Endodermal cell (in vitro differentiated cells): ENCODE measurements around the gene HAND1. TPM values are rescaled to one million over a fixed set of nuclear protein-coding genes. Genes with fewer than 3 reads are reported as not detected.
A peak's percentile ranks its signal among the peaks of the same experiment; 100 is the strongest.

ENCODE experiments used
- DNase-seq: peaks from one replicate; pipeline ENCODE4 v3.0.0-alpha.2; 2017
- H3K27ac ChIP-seq: 2 replicates; pipeline ENCODE4 v1.5.1; 2013; ENCODE audit warnings: mild to moderate bottlenecking, low read depth, low read length, moderate library complexity
- H3K27me3 ChIP-seq: 2 replicates; pipeline ENCODE4 v1.6.1; 2013; ENCODE audit warnings: mild to moderate bottlenecking, low read length, moderate library complexity; ENCODE audit not compliant: insufficient read depth, control insufficient read depth, poor library complexity, severe bottlenecking
- H3K36me3 ChIP-seq: 2 replicates; pipeline ENCODE4 v1.7.0; 2013; ENCODE audit warnings: mild to moderate bottlenecking, low read length, moderate library complexity; ENCODE audit not compliant: control insufficient read depth, insufficient read depth
- H3K4me1 ChIP-seq: one replicate; pipeline ENCODE4 v1.7.0; 2013; ENCODE audit warnings: low read length; ENCODE audit not compliant: control insufficient read depth, insufficient read depth
- H3K4me3 ChIP-seq: 2 replicates; pipeline ENCODE4 v1.5.1; 2013; ENCODE audit warnings: mild to moderate bottlenecking, low read length, moderate library complexity
- H3K9ac ChIP-seq: 2 replicates; pipeline ENCODE4 v1.6.1; 2013; ENCODE audit warnings: mild to moderate bottlenecking, low read length, moderate library complexity; ENCODE audit not compliant: poor library complexity, severe bottlenecking; ENCODE audit errors: extremely low read depth
- H3K9me3 ChIP-seq: 2 replicates; pipeline ENCODE4 v1.6.1; 2013; ENCODE audit warnings: mild to moderate bottlenecking, low read length, moderate library complexity; ENCODE audit not compliant: control insufficient read depth
- H3K27ac Mint-ChIP-seq: 2 replicates; pipeline ENCODE4 v1.8.0; 2020; ENCODE audit warnings: mixed read lengths
- H3K27me3 Mint-ChIP-seq: 2 replicates; pipeline ENCODE4 v1.8.0; 2021; ENCODE audit warnings: mild to moderate bottlenecking, mixed read lengths; ENCODE audit not compliant: insufficient read depth
- H3K36me3 Mint-ChIP-seq: 2 replicates; pipeline ENCODE4 v1.8.0; 2020; ENCODE audit warnings: low read depth, mixed read lengths
- H3K4me1 Mint-ChIP-seq: 2 replicates; pipeline ENCODE4 v1.8.0; 2020; ENCODE audit warnings: mixed read lengths
- H3K4me3 Mint-ChIP-seq: 2 replicates; pipeline ENCODE4 v1.8.0; 2020; ENCODE audit warnings: mild to moderate bottlenecking, moderate library complexity, mixed read lengths
- H3K9me3 Mint-ChIP-seq: 2 replicates; pipeline ENCODE4 v1.8.0; 2020; ENCODE audit warnings: mild to moderate bottlenecking, mixed read lengths
- CTCF ChIP-seq: fragments of 200-600 bp; sonication (generic); conservative IDR thresholded peaks from 2 replicates; pipeline ENCODE4 v1.5.0; 2021; ENCODE audit warnings: antibody characterized with exemption, mild to moderate bottlenecking
- WGBS, 2 experiments: methylation state at CpG; one replicate each; pipeline versions ENCODE4 v1.1.5 to v1.1.7; 2013; ENCODE audit warnings: missing lambda C conversion rate in 2 of 2, mixed read lengths in 1 of 2; ENCODE audit not compliant: insufficient coverage in 1 of 2, insufficient read length in 1 of 2; 5-methylcytosine and 5-hydroxymethylcytosine counted together
- total RNA-seq, 2 donors: library from RNA; stranded (reverse); fragmentation: NEBNext Ultra II Directional in 1 of 2; extraction: Animal tissue kit (Norgen Biotek cat#: 25700) in 1 of 2; gene quantifications; 2 replicates in 1 of 2; 3 replicates in 1 of 2; pipeline ENCODE4 v1.2.1, GENCODE V29; 2021

The HAND1 gene
- total RNA-seq, 2 donors from 2014 or later: not detected

DNA sequence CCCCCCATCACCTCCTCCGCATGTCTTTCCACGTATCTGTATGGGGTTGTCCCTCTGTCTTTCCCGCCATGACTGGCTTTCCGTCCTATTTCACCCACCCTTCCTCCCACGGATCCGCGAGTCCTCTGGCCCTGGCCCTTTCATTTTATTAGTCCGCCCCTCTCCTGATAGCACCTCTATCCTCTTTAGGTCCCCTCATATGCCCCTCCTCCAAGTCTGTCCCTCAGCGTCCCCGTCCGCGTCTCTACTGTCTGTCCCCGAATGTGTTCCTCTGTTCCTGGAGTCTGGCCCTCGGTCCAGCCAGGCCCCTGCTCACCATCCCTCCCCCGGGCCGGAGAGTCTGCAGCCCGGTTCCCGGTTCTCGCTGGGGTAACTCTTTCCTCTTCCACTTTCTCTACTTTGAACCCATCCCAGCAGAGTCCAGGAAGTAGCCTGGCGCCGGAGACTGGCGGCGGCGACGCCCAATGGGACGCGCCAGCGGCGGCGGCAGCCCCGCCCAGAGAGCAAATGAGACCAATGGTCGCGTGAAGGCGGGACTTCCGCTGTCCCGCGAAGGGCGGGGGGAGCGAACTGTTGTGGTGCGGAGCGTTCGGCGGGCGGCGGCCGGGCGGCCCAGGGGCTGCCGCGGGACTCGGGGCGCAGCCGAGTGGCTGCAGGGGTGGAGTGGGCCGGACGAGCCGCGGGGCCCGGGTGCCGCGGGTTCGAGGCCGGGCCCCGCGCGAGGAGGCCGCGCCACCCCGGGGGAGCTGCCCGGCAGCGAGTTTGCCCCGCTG lies 32.4 kb downstream of the HAND1 start, which contains the start of gene SAP30L:
Gene SAP30L, plus strand, starts transcription at position 576 of the 773 bp plus-strand sequence. CDS start 608 bp downstream, outside the sequence.
- H3K4me3 ChIP-seq: peak within 1 kb of the TSS; percentile 97
- no peak within 1 kb of the TSS for H3K27ac ChIP-seq
- no peaks in the 10 kb centered on the region for H3K27me3 ChIP-seq
- peak; percentile 99 for DNase-seq
- Mint-ChIP-seq H3K4me1 (peaks cover 10% of the 10 kb centered on the region), H3K4me3 (peak within 1 kb of the TSS; percentile 89), H3K27me3 (peaks cover 3% of the 10 kb centered on the region), H3K27ac (peak within 1 kb of the TSS; percentile 13), H3K36me3 (peaks cover 12% of the 10 kb centered on the region), H3K9me3 (no peaks in the 10 kb centered on the region)
- H3K9me3 ChIP-seq: no peaks in the 10 kb centered on the region
- H3K4me1 ChIP-seq: peaks cover 3% of the 10 kb centered on the region
- peaks cover 11% of the 10 kb centered on the region for H3K36me3 ChIP-seq
- H3K9ac ChIP-seq: peak within 1 kb of the TSS; percentile 17
- no peak for TF ChIP-seq CTCF
- WGBS, 2 experiments: 0% methylated on average over 13 to 70 of the region's 70 CpGs

DNA sequence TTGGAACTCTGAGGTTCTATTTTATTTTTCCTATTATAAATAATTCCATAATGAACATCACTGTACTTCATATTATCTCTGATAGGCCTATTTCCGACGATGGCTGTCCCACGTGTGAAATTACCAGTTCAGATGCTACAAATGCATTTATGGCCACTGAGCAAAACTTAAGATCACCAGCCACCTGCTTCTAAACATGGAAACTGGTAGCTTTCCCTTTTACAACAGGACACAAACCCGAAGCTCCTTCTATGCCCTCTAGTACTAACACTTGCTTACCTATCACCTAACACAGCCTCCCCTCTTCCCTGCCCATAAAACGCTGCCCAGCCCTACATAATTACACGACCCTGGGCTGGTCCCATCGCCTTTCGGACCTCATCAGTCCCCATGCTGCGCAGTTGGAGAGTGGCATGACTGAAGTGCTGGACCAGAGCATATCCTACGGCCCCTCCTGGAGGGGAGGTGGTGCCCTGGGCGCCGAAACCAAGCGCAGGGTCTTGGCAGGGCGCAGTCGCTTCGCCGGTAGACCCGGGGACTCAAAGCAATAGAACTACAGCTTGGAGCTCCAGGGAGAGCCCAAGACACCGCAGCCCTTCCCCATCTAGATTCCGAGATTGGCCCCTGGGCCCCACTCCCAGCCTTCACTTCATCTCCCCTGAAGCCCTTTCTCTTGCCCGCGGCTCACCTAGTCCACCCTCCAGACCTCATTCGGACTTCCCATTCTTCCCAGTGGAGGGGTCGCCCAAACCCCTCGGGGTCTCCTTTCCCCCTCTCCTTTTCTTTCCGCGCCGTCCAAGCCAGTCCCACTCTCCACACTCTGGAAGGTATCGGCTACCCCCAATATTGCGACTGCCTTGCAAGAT lies 33.2 kb downstream of the HAND1 start:
- DNase-seq: peak; percentile 78

More for the DNA sequence above, 33.2 kb downstream of the HAND1 start:
- Mint-ChIP-seq H3K27me3 (peaks cover 3% of the 10 kb centered on the region), H3K4me3 (peak overlapping the region; percentile 89), H3K36me3 (peaks cover 15% of the 10 kb centered on the region), H3K4me1 (peaks cover 10% of the 10 kb centered on the region), H3K9me3 (no peaks in the 10 kb centered on the region), H3K27ac (no peak overlapping the region)
- no peak for TF ChIP-seq CTCF
- peaks cover 3% of the 10 kb centered on the region for H3K4me1 ChIP-seq
- H3K9ac ChIP-seq: no peak overlapping the region
- H3K4me3 ChIP-seq: peak overlapping the region; percentile 97
- no peaks in the 10 kb centered on the region for H3K9me3 ChIP-seq
- no peak overlapping the region for H3K27ac ChIP-seq
- H3K36me3 ChIP-seq: peaks cover 11% of the 10 kb centered on the region
- WGBS, 2 experiments: 9 to 11% methylated on average over 11 to 30 of the region's 30 CpGs
- H3K27me3 ChIP-seq: no peaks in the 10 kb centered on the region
